GM12878 (cell line): Measurements from ENCODE around the gene CAMTA1. TPM values are rescaled to one million over a fixed set of nuclear protein-coding genes. Genes with fewer than 3 reads are reported as not detected.
"Not testable (repeated sequence)": the region's sequence is repeated elsewhere in the genome, so short reads cannot be mapped to it uniquely, and the experiment has no call there.

Source experiments
- ATAC-seq: fragments of 200-7000 bp; cut with Tn5 transposase; 3 replicates; pipeline ENCODE4 v1.9.1; 2020; ENCODE audit warnings: mild to moderate bottlenecking, moderate library complexity
- BruUV-seq: library from RNA; stranded (reverse); fragments of 400-500 nt; replicated peaks from 2 replicates; lab custom pipeline; 2021; lab: Mats Ljungman, UMichigan
- CTCF ChIA-PET: fragments of 300-600 bp; sonication (Branson Sonifier 250); formaldehyde crosslinking; extraction: SDS; loops from one replicate; lab custom pipeline; 2021; ENCODE audit warnings: inconsistent platforms; lab: Yijun Ruan, JAX
- POLR2A ChIA-PET: fragments of 350-600 bp; formaldehyde crosslinking; extraction: SDS; loops from one replicate; lab custom pipeline; 2021; ENCODE audit warnings: inconsistent platforms; lab: Charles Lee
- RAD21 ChIA-PET: fragments of 300-600 bp; sonication (Branson Sonifier 250); formaldehyde crosslinking; loops from one replicate; lab custom pipeline; 2023; ENCODE audit warnings: antibody characterized with exemption; ENCODE audit not compliant: unreplicated experiment; lab: Charles Lee
- SMC1A ChIA-PET: fragments of 300-600 bp; sonication (Branson Sonifier 250); formaldehyde crosslinking; loops from one replicate; lab custom pipeline; 2023; ENCODE audit not compliant: unreplicated experiment, uncharacterized antibody; lab: Charles Lee
- DNase-seq: peaks from one replicate; pipeline ENCODE4 v3.0.0-alpha.2; 2011; ENCODE audit warnings: low read depth, low spot score
- FAIRE-seq: peaks from 3 replicates; lab custom pipeline; 2011; peaks lifted over from hg19 to GRCh38; lab: Jason Lieb, UNC
- H2AFZ ChIP-seq: 2 replicates; pipeline ENCODE4 v1.6.0; 2011; ENCODE audit warnings: low read depth, low read length, control low read depth; ENCODE audit not compliant: control insufficient read depth
- H3K27ac ChIP-seq: 2 replicates; pipeline ENCODE4 v1.5.1; 2011; ENCODE audit warnings: control low read depth; ENCODE audit not compliant: control insufficient read depth, insufficient read depth
- H3K27me3 ChIP-seq, 2 experiments: replicated peaks in 1 of 2; 2 replicates each; pipeline versions ENCODE4 v1.6.0 to v1.6.1; 2011; ENCODE audit warnings: low read length in 1 of 2; ENCODE audit not compliant: control insufficient read depth in 2 of 2, insufficient read depth in 2 of 2
- H3K36me3 ChIP-seq, 2 experiments: 2 replicates each; pipeline ENCODE4 v1.5.1; 2011; ENCODE audit warnings: low read length in 1 of 2; ENCODE audit not compliant: control insufficient read depth in 2 of 2, insufficient read depth in 2 of 2
- H3K4me1 ChIP-seq: 2 replicates; pipeline ENCODE4 v1.6.1; 2011; ENCODE audit warnings: mild to moderate bottlenecking, low read length, moderate library complexity, mixed read lengths; ENCODE audit not compliant: control insufficient read depth, insufficient read depth
- H3K4me2 ChIP-seq: 2 replicates; pipeline ENCODE4 v1.6.0; 2011; ENCODE audit warnings: control low read depth; ENCODE audit not compliant: control insufficient read depth, insufficient read depth
- H3K4me3 ChIP-seq: fragments of 200-600 bp; sonication (generic); 2 replicates; pipeline ENCODE4 v1.5.1; 2016
- H3K79me2 ChIP-seq: 2 replicates; pipeline ENCODE4 v1.6.0; 2011; ENCODE audit warnings: low read length; ENCODE audit not compliant: control insufficient read depth, insufficient read depth
- H3K9ac ChIP-seq: 2 replicates; pipeline ENCODE4 v1.8.0; 2011; ENCODE audit warnings: low read length, control low read depth, mixed read lengths; ENCODE audit not compliant: control insufficient read depth, insufficient read depth
- H3K9me3 ChIP-seq: replicated peaks from 3 replicates; pipeline ENCODE4 v1.5.1; 2011; ENCODE audit warnings: mild to moderate bottlenecking, low read length; ENCODE audit not compliant: control insufficient read depth, insufficient read depth
- H4K20me1 ChIP-seq: 2 replicates; pipeline ENCODE4 v1.6.0; 2011; ENCODE audit not compliant: control insufficient read depth, insufficient read depth
- EP300 ChIP-seq, 2 experiments: fragments of 150-350 bp in 1 of 2; IDR thresholded peaks; 2 replicates each; pipeline ENCODE4 v1.6.1; 2011 to 2012; ENCODE audit warnings: low read depth in 2 of 2, low read length in 2 of 2, borderline replicate concordance in 1 of 2, improper control_type of control experiment in 1 of 2, inconsistent platforms in 1 of 2; ENCODE audit not compliant: control insufficient read depth in 1 of 2
- RAD21 ChIP-seq: IDR thresholded peaks from 2 replicates; pipeline ENCODE4 v1.6.1; 2011; ENCODE audit warnings: mild to moderate bottlenecking, low read depth, low read length, moderate library complexity; ENCODE audit not compliant: insufficient read depth
- TAF1 ChIP-seq: IDR thresholded peaks from 2 replicates; pipeline ENCODE4 v1.6.1; 2011; ENCODE audit warnings: mild to moderate bottlenecking, low read depth, low read length, borderline replicate concordance
- TCF3 ChIP-seq: IDR thresholded peaks from 2 replicates; pipeline ENCODE4 v1.6.1; 2012; ENCODE audit warnings: low read depth, mild to moderate bottlenecking, low read length, borderline replicate concordance; ENCODE audit not compliant: insufficient read depth
- WGBS: methylation state at CpG from one replicate; pipeline ENCODE4 v1.1.6; 2016; ENCODE audit warnings: low lambda C conversion rate; ENCODE audit not compliant: insufficient replicate concordance, insufficient coverage; ENCODE audit errors: missing lambda C conversion rate; 5-methylcytosine and 5-hydroxymethylcytosine counted together
- in situ Hi-C: fragments of 300-500 bp; cut with MboI; formaldehyde crosslinking; loops from 9 replicates; pipeline ENCODE4 v1.14.3; 2018; ENCODE audit warnings: mixed read lengths
- intact Hi-C: fragments of 100-400 bp; cut with micrococcal nuclease; formaldehyde crosslinking; loops from one replicate; pipeline ENCODE4 v1.14.2; 2022; ENCODE audit not compliant: unreplicated experiment
- polyA plus RNA-seq, 11 experiments: library from polyadenylated mRNA; depleted of rRNA in 4 of 11; unstranded in 6 of 11; stranded (reverse) in 5 of 11; fragments of >200 nt; fragmentation: Nextera tagmentation in 4 of 11; fragmentation: Illumina TruSeq in 1 of 11; extraction: Ambion mirVana in 4 of 11; extraction: Trizol in 1 of 11; gene quantifications; 1 replicate in 1 of 11; 2 replicates in 10 of 11; pipeline versions ENCODE4 v1.2.1 to v1.2.3, GENCODE V29; 2011 to 2016; ENCODE audit warnings: inconsistent platforms in 2 of 11, missing spikeins in 2 of 11, low read depth in 1 of 11
- total RNA-seq, 4 experiments: library from RNA; depleted of rRNA in 3 of 4; stranded (reverse); fragments of >200 nt in 3 of 4; fragmentation: Illumina TruSeq in 1 of 4; extraction: Trizol in 1 of 4; gene quantifications; 2 replicates each; pipeline versions ENCODE4 v1.2.1 to v1.2.3, GENCODE V29; 2013 to 2021
- TF ChIP-seq, protein P1 (sequence below): IDR thresholded peaks from 2 replicates; pipeline ENCODE4 v1.6.1; 2011; ENCODE audit warnings: borderline replicate concordance, low read depth, mild to moderate bottlenecking, moderate library complexity, low read length; ENCODE audit not compliant: insufficient read depth, poor library complexity, severe bottlenecking
- TF ChIP-seq, protein P2 (sequence below): IDR thresholded peaks from 2 replicates; pipeline ENCODE4 v1.6.1; 2011; ENCODE audit warnings: mild to moderate bottlenecking, low read depth, low read length, moderate library complexity; ENCODE audit not compliant: insufficient replicate concordance

Gene CAMTA1
- total and polyA plus RNA-seq, 10 of the 15 experiments (the other 5 are each of a cell fraction or from before 2014, with no cell fraction given): 37.7 to 148 (median 76.4) TPM

DNA sequence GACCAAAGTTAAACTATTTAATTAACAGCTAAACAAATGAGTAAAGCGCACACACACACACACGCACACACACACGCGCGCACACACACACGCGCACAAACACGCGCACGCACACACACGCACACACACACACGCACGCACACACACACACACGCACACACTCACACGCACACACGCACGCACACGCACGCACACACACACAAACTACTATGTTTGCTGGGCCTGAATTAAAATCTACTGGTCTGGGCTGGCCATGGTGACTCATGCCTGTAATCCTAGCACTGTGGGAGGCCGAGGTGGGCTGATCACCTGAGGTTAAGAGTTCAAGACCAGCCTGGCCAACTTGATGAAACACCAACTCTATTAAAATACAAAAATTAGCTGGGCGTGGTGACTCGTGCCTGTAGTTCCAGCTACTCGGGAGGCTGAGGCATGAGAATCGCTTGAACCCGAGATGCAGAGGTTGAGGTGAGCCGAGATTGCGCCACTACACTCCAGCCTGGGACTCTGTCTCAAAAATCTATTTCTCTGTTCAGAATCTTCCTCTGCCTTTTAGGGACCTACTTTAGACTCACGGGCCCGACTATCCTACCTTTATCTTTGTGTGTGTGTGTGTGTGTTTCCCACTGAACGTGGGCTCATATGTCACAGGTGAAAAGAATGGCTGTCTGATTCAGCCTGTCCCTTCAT is 46.1 kb upstream of the CAMTA1 start:
- no peak for FAIRE-seq
- SMC1A ChIA-PET: interaction anchor here (0.6 kb wide), 1 partner anchor 57 kb away, joined by 3 read pairs; no protein-coding TSS in a partner anchor
- WGBS: 71% methylated on average over 18 of the region's 30 CpGs
- Histone ChIP-seq H3K9me3 (no peaks in the 10 kb centered on the region), H3K4me1 (peaks cover 9% of the 10 kb centered on the region), H2AFZ (no peak overlapping the region), H3K79me2 (no peaks in the 10 kb centered on the region), H3K4me3 (no peak overlapping the region), H3K4me2 (no peak overlapping the region), H3K27me3 (no peaks in the 10 kb centered on the region), H3K27ac (no peak overlapping the region), H4K20me1 (no peaks in the 10 kb centered on the region), H3K9ac (no peak overlapping the region), H3K36me3 (no peaks in the 10 kb centered on the region)
- DNase-seq: no peak
- BruUV-seq: no TSS peak
- TF ChIP-seq, protein P1, sequence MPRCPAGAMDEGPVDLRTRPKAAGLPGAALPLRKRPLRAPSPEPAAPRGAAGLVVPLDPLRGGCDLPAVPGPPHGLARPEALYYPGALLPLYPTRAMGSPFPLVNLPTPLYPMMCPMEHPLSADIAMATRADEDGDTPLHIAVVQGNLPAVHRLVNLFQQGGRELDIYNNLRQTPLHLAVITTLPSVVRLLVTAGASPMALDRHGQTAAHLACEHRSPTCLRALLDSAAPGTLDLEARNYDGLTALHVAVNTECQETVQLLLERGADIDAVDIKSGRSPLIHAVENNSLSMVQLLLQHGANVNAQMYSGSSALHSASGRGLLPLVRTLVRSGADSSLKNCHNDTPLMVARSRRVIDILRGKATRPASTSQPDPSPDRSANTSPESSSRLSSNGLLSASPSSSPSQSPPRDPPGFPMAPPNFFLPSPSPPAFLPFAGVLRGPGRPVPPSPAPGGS: peak; percentile 94
- no peak for TF ChIP-seq EP300 (IDR thresholded peaks at IDR 0.05; ENCODE audit: borderline replicate concordance in 1 of 2, control insufficient read depth in 1 of 2, low read depth in 2 of 2, low read length in 2 of 2)
- no peak for TF ChIP-seq TAF1
- TF ChIP-seq, protein P2, sequence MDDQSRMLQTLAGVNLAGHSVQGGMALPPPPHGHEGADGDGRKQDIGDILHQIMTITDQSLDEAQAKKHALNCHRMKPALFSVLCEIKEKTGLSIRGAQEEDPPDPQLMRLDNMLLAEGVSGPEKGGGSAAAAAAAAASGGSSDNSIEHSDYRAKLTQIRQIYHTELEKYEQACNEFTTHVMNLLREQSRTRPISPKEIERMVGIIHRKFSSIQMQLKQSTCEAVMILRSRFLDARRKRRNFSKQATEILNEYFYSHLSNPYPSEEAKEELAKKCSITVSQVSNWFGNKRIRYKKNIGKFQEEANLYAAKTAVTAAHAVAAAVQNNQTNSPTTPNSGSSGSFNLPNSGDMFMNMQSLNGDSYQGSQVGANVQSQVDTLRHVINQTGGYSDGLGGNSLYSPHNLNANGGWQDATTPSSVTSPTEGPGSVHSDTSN: peak; percentile 45
- TF ChIP-seq TCF3: 0 out of 2 replicates have a peak, but pooled peaks have one; percentile 44
- no peak for TF ChIP-seq RAD21
- in situ Hi-C loops: no loop called here
- intact Hi-C loops: no loop called here
- RAD21 ChIA-PET: no interaction called here
- POLR2A ChIA-PET: interaction anchor here (0.6 kb wide), 1 partner anchor 266 kb away, joined by 3 read pairs; no protein-coding TSS in a partner anchor
- ATAC-seq: no peak
- CTCF ChIA-PET: no interaction called here

DNA sequence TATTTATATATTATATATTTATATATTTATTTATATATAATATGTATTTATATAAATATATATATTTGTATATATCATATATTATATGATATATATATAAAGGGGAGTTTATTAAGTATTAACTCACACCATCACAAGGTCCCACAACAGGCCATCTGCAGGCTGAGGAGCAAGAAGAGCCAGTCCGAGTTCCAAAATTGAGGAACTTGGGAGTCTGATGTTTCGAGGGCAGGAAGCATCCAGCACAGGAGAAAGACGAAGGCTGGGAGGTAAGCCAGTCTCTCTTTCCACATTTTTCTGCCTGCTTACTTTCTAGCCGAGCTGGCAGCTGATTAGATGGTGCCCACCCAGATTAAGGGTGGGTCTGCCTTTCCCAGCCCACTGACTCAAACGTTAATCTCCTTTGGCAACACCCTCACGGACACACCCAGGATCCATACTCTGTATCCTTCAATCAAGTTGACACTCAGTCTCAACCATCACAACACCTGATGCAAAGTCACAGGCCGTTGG is 42.5 kb upstream of the CAMTA1 start:
- FAIRE-seq, intact Hi-C loops: not testable (repeated sequence)

More for the DNA sequence above, 42.5 kb upstream of the CAMTA1 start:
- H3K79me2 ChIP-seq, H3K9ac ChIP-seq, ATAC-seq, H3K9me3 ChIP-seq, POLR2A ChIA-PET, H3K36me3 ChIP-seq, H3K4me1 ChIP-seq, H3K27ac ChIP-seq, SMC1A ChIA-PET, BruUV-seq, DNase-seq, CTCF ChIA-PET, H2AFZ ChIP-seq, H3K27me3 ChIP-seq, in situ Hi-C loops, RAD21 ChIA-PET, H4K20me1 ChIP-seq, H3K4me3 ChIP-seq, H3K4me2 ChIP-seq: not testable (repeated sequence)
- 60% methylated on average over 7 of the region's 7 CpGs for WGBS
